Chondrocyte (in vitro differentiated cells): Measurements from ENCODE around the gene TMEM125. TPM values are rescaled to one million over a fixed set of nuclear protein-coding genes. Genes with fewer than 3 reads are reported as not detected.

ENCODE experiments used
- DNase-seq: peaks from one replicate; pipeline ENCODE4 v3.0.0; 2021; ENCODE audit warnings: mixed read lengths, low spot score
- H3K27ac Mint-ChIP-seq: one replicate; pipeline ENCODE4 v1.8.0; 2021; ENCODE audit warnings: mild to moderate bottlenecking, moderate library complexity, mixed read lengths; ENCODE audit not compliant: unreplicated experiment
- H3K27me3 Mint-ChIP-seq: 2 replicates; pipeline ENCODE4 v1.8.0; 2021; ENCODE audit warnings: low read depth, mixed read lengths
- H3K36me3 Mint-ChIP-seq: 2 replicates; pipeline ENCODE4 v1.8.0; 2021; ENCODE audit warnings: low read depth, mixed read lengths
- H3K4me1 Mint-ChIP-seq: 2 replicates; pipeline ENCODE4 v1.8.0; 2021; ENCODE audit warnings: low read depth, mild to moderate bottlenecking, mixed read lengths
- H3K4me3 Mint-ChIP-seq: one replicate; pipeline ENCODE4 v1.8.0; 2021; ENCODE audit warnings: mild to moderate bottlenecking, moderate library complexity, mixed read lengths; ENCODE audit not compliant: unreplicated experiment
- H3K9me3 Mint-ChIP-seq: 2 replicates; pipeline ENCODE4 v1.8.0; 2021; ENCODE audit warnings: low read depth, mixed read lengths
- total RNA-seq: library from RNA; stranded (reverse); gene quantifications from 3 replicates; pipeline ENCODE4 v1.2.1, GENCODE V29; 2021
- TF ChIP-seq, protein P1 (sequence below): fragments of 200-600 bp; sonication (generic); IDR thresholded peaks from 2 replicates; pipeline ENCODE4 v1.5.0; 2021; ENCODE audit warnings: antibody characterized with exemption, mild to moderate bottlenecking, moderate library complexity

TMEM125 gene
- total RNA-seq, 1 donor from 2014 or later, result not detected

DNA sequence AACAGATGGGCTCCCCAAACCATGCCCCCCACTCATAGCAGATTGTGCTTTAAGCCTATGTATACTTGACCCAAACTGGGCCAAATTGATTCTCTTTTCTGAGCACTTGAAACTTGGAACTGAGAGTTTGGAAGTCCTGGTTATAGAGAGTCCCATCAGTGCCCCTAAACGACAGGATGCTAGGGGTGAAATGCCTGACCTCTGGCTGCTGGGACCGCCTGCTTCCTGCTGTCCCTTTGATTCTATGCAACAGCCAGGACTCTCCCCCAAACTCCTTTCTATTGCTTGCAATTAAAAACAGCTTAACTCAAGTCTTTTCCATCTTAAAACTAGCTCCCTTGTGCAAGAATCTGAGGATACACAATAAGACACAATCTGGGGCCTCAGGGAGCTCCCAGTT lies 10.9 kb downstream of the TMEM125 start:
- Mint-ChIP-seq H3K27me3 (no peaks in the 10 kb centered on the region), H3K27ac (no peak overlapping the region), H3K4me1 (no peaks in the 10 kb centered on the region), H3K4me3 (no peak overlapping the region), H3K36me3 (no peaks in the 10 kb centered on the region), H3K9me3 (no peaks in the 10 kb centered on the region)
- TF ChIP-seq, protein P1, sequence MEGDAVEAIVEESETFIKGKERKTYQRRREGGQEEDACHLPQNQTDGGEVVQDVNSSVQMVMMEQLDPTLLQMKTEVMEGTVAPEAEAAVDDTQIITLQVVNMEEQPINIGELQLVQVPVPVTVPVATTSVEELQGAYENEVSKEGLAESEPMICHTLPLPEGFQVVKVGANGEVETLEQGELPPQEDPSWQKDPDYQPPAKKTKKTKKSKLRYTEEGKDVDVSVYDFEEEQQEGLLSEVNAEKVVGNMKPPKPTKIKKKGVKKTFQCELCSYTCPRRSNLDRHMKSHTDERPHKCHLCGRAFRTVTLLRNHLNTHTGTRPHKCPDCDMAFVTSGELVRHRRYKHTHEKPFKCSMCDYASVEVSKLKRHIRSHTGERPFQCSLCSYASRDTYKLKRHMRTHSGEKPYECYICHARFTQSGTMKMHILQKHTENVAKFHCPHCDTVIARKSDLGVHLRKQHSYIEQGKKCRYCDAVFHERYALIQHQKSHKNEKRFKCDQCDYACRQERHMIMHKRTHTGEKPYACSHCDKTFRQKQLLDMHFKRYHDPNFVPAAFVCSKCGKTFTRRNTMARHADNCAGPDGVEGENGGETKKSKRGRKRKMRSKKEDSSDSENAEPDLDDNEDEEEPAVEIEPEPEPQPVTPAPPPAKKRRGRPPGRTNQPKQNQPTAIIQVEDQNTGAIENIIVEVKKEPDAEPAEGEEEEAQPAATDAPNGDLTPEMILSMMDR, result no peak
- no peak for DNase-seq

DNA sequence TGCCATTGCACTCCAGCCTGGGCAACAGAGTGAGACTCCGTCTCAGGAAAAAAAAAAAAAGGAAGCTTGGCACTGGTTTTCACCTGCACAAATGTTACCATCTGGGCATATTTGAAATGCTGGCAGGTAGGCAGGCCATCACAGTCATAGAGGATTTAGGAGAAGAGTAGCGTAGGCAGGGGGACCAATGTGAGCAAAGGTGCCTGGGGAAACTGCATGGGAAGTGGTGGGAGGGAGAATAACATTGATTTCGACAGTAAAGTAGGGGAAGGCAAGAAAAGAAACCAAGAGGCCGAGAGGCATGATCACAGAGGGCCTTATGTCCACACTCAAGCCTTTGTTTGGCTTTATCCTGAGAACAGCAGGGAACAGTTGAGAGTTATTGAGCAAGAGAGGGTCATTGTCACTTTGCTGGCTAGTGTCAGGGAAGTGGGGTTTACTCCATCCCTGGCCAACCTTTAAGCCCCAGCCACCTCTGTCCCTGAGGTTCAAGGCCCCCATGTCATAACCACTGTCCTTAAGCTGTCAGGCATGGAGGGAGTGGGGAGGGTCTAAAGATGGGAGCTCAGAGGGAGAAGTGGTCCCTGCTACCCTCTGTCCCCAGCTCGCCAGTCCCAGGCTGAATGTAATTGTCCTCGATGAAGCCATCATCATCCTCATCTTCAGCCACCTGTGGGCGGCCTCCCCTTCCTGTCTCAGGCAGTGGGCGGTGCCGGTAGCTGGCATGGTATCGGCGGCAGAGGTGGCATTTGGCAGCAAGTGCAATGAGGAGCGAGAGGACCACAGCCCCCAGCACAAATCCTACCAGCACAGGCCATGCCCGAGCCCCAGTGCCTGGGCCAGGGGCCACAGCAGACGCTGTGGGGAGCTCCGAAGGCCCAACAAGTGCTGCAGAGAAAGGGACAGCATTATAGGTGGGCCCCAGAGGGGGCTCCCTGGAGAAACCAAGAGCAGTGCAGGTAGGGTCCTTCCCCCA lies 12.7 kb downstream of the TMEM125 start:
- TF ChIP-seq, protein P1, result no peak
- Mint-ChIP-seq H3K36me3 (no peaks in the 10 kb centered on the region), H3K9me3 (no peaks in the 10 kb centered on the region), H3K27me3 (peaks cover 3% of the 10 kb centered on the region), H3K27ac (no peak overlapping the region), H3K4me3 (no peak overlapping the region), H3K4me1 (no peaks in the 10 kb centered on the region)
- peak; percentile 65 for DNase-seq

DNA sequence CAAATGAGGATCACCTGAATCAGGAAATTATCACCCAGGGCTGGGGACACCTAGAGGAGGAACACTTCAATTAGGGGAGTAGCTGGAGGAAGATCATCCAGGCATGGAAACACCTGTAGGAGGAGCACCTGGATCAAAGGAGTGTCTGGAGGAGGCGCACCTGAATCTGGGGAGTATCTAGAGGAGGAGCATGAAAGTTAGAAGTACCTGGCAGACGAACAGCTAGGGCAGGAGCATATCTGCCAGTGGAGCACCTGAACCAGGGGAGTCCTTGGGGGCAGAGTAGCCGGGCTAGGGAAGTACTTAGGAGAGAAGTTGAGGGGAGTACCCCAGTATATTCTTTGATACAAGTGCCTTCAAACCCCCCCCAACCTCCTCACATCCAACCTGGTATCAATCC lies 14.3 kb downstream of the TMEM125 start:
- peak; percentile 35 for DNase-seq
- H3K4me1 Mint-ChIP-seq, result no peaks in the 10 kb centered on the region

DNA sequence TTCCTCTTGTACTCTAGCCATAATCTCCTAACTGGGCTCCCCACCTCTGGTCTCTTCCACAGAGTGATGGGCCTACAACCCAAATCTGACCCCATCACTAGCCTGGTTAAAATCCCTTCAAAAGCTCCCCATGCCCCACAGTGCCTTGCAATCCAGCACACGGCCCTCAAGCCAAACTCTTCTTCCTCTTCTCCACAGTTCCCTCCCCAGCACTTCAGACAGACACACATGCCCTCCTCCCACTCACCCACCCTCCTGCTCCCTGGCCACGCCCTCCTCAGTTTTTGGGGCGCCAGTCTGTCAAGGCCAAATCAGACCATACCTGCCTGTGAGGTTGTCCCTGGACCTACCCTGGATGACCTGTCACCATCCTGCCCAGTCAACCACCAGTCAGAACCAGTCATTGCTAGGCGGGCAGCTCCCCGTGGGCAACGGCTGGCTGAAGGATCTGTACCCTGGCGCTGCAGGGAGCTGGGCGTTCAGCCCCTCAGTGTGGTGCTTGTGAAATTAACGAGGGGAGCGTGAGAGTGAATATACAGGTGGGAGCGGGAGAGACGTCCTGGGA lies 14.8 kb downstream of the TMEM125 start:
- Mint-ChIP-seq H3K27ac (no peak overlapping the region), H3K9me3 (no peaks in the 10 kb centered on the region), H3K27me3 (peaks cover 10% of the 10 kb centered on the region), H3K36me3 (no peaks in the 10 kb centered on the region), H3K4me1 (no peaks in the 10 kb centered on the region), H3K4me3 (no peak overlapping the region)
- TF ChIP-seq, protein P1, result no peak
- peak; percentile 46 for DNase-seq

More for the DNA sequence above, 14.3 kb downstream of the TMEM125 start:
- no peaks in the 10 kb centered on the region for H3K9me3 Mint-ChIP-seq
- no peaks in the 10 kb centered on the region for H3K36me3 Mint-ChIP-seq
- TF ChIP-seq, protein P1, result no peak
- H3K27ac Mint-ChIP-seq, result no peak overlapping the region
- no peak overlapping the region for H3K4me3 Mint-ChIP-seq
- peaks cover 10% of the 10 kb centered on the region for H3K27me3 Mint-ChIP-seq

DNA sequence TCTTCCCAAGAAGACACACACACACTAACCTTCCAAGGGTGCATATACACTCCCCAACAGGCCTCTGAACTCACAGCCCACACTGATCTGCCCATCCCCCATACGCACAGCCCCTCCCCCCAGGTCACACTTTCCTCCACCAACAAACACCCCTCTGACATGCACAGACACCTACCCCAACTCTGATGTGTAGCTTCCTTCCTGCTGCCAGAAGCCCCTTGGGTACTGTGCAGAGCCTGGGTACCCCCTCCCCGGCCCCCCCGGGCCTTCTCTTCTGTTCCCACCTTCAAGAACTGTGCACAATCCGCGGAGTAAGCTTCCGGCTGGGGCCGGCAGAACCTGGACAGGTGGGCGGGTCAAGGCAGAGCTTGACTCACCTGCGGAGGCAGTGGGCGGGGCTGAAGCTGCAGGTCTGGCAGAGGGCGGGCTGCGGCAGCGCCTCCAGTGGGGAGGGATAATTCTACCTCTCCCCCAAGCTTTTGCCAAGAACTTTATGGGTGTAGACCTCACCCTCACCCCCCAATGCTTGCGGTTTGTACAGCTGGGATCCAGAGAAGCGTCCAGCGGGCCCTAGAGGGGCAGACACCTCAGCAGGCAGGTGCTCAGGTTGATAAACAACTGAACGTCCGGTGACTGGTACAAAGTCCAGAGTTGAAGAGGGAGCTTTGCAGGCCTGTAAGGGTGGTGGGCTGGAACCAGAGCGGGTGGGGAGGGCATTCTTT lies 15.6 kb downstream of the TMEM125 start, which contains the start of gene C1orf210:
C1orf210 (minus strand) TSS at position 313 of the 722 bp plus-strand sequence. CDS start 2,311 bp downstream, outside the sequence.
- peak; percentile 74 for DNase-seq
- no peak within 1 kb of the TSS for H3K4me3 Mint-ChIP-seq

More for the DNA sequence above, 15.6 kb downstream of the TMEM125 start, which contains the start of gene C1orf210:
- no peaks in the 10 kb centered on the region for H3K36me3 Mint-ChIP-seq
- H3K9me3 Mint-ChIP-seq, result no peaks in the 10 kb centered on the region
- no peaks in the 10 kb centered on the region for H3K4me1 Mint-ChIP-seq
- no peak within 1 kb of the TSS for H3K27ac Mint-ChIP-seq
- TF ChIP-seq, protein P1, result no peak
- peaks cover 10% of the 10 kb centered on the region for H3K27me3 Mint-ChIP-seq
